Gastroesophageal sphincter (tissue), 4 donors: ENCODE data around the gene UMAD1. TPM values are rescaled to one million over a fixed set of nuclear protein-coding genes. Genes with fewer than 3 reads are reported as not detected.
A peak's percentile ranks its signal among the peaks of the same experiment; 100 is the strongest.

Source experiments
- ATAC-seq: fragments of 150-250 bp; one replicate; pipeline ENCODE4 v1.9.1; 2016; ENCODE audit warnings: mild to moderate bottlenecking, moderate library complexity
- H3K27ac ChIP-seq, 4 donors: fragments of 200-600 bp; sonication (generic) in 3 of 4; 1 replicate in 3 of 4; 2 replicates in 1 of 4; pipeline ENCODE4 v1.5.1; 2016 to 2019
- H3K27me3 ChIP-seq: fragments of 200-600 bp; sonication (generic); one replicate; pipeline ENCODE4 v1.5.1; 2019
- H3K36me3 ChIP-seq, 2 donors: fragments of 200-600 bp; sonication (generic); one replicate each; pipeline ENCODE4 v1.5.1; 2019; ENCODE audit warnings: control low read depth in 1 of 2
- H3K4me1 ChIP-seq, 3 donors: fragments of 200-600 bp; sonication (generic); 1 replicate in 2 of 3; 2 replicates in 1 of 3; pipeline ENCODE4 v1.5.1; 2016 to 2019; ENCODE audit warnings: control low read depth in 2 of 3
- H3K4me3 ChIP-seq, 2 donors: fragments of 200-600 bp; sonication (generic); one replicate each; pipeline ENCODE4 v1.5.1; 2019; ENCODE audit warnings: mild to moderate bottlenecking in 1 of 2, moderate library complexity in 1 of 2
- H3K9me3 ChIP-seq, 3 donors: fragments of 200-600 bp; sonication (generic); one replicate each; pipeline ENCODE4 v1.5.1; 2017 to 2019; ENCODE audit warnings: control low read depth in 2 of 3
- EP300 ChIP-seq: sonication (generic); formaldehyde crosslinking; IDR thresholded peaks from one replicate; pipeline ENCODE4 v1.6.1; 2017; ENCODE audit warnings: antibody characterized with exemption, mild to moderate bottlenecking
- POLR2A ChIP-seq, 2 donors: fragments of 450-650 bp; IDR thresholded peaks; one replicate each; pipeline ENCODE4 v1.6.1; 2017; ENCODE audit warnings: antibody characterized with exemption in 2 of 2, mild to moderate bottlenecking in 2 of 2, moderate library complexity in 1 of 2
- POLR2AphosphoS5 ChIP-seq: sonication (generic); formaldehyde crosslinking; IDR thresholded peaks from one replicate; pipeline ENCODE4 v1.6.1; 2017; ENCODE audit warnings: antibody characterized with exemption
- WGBS, 2 donors: methylation state at CpG; one replicate each; pipeline ENCODE4 v1.1.5; 2018; ENCODE audit warnings: low coverage in 1 of 2; 5-methylcytosine and 5-hydroxymethylcytosine counted together
- total RNA-seq, 4 donors: library from RNA; depleted of rRNA; stranded (reverse); fragments of >200 nt; gene quantifications; one replicate each; pipeline ENCODE4 v1.1.0, GENCODE V29; 2016
- TF ChIP-seq, protein P1 (sequence below), 4 experiments: fragments of 200-600 bp in 2 of 4; fragments of 450-650 bp in 2 of 4; sonication (generic) in 1 of 4; IDR thresholded peaks; one replicate each; pipeline ENCODE4 v1.5.1; 2017 to 2019; ENCODE audit warnings: antibody characterized with exemption in 4 of 4, mild to moderate bottlenecking in 2 of 4, moderate library complexity in 2 of 4

Gene UMAD1
- total RNA-seq, 4 donors from 2014 or later = 7.4 to 24.4 (median 15.9) TPM

DNA sequence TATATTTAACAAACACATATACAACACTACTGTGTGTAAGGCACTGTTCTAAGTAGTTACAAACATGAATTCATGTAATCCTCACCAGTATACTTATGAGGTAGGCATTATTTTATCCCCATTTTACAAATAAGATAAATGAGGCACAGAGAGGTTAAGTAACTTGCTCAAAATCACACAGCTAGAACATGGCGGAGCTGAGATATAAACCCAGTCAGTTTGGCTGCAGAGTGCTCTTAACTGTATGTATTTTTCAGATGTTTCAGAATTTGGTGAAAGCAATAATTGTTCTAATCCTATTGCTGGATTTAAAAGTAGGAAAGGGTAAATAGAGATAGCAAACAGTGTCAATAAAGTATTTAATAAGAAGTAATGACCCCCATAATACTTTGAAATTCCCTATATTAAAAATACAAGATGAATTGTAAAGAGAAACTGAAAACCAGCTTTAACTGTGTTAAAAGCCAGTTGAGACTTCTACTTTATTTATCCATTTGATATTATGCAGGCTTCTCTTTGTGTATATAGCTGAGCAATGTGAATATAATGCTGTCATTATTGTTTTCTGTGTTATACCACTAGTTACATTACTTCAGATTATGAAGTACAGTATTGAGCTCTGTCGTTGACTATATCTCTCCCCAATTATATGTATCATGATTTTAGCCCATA lies 110.2 kb downstream of the UMAD1 start:
- no peak overlapping the region for H3K27ac ChIP-seq
- WGBS, 2 donors = 57 to 60% methylated on average over 2 of the region's 2 CpGs
- no peaks in the 10 kb centered on the region for H3K36me3 ChIP-seq
- no peak for ATAC-seq
- H3K9me3 ChIP-seq = no peaks in the 10 kb centered on the region
- TF ChIP-seq EP300 = no peak
- TF ChIP-seq POLR2AphosphoS5 = no peak
- no peak for TF ChIP-seq POLR2A (IDR thresholded peaks at IDR 0.05)
- TF ChIP-seq, protein P1, sequence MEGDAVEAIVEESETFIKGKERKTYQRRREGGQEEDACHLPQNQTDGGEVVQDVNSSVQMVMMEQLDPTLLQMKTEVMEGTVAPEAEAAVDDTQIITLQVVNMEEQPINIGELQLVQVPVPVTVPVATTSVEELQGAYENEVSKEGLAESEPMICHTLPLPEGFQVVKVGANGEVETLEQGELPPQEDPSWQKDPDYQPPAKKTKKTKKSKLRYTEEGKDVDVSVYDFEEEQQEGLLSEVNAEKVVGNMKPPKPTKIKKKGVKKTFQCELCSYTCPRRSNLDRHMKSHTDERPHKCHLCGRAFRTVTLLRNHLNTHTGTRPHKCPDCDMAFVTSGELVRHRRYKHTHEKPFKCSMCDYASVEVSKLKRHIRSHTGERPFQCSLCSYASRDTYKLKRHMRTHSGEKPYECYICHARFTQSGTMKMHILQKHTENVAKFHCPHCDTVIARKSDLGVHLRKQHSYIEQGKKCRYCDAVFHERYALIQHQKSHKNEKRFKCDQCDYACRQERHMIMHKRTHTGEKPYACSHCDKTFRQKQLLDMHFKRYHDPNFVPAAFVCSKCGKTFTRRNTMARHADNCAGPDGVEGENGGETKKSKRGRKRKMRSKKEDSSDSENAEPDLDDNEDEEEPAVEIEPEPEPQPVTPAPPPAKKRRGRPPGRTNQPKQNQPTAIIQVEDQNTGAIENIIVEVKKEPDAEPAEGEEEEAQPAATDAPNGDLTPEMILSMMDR (IDR thresholded peaks at IDR 0.05) = no peak
- no peaks in the 10 kb centered on the region for H3K27me3 ChIP-seq
- H3K4me3 ChIP-seq = no peak overlapping the region
- peaks cover 0 to 16% (median 0%) of the 10 kb centered on the region in 3 donors for H3K4me1 ChIP-seq

GRCh38 chr7:7751243-7752092 lies 110.9 kb downstream of the UMAD1 start:
- no peak overlapping the region for H3K27ac ChIP-seq

DNA sequence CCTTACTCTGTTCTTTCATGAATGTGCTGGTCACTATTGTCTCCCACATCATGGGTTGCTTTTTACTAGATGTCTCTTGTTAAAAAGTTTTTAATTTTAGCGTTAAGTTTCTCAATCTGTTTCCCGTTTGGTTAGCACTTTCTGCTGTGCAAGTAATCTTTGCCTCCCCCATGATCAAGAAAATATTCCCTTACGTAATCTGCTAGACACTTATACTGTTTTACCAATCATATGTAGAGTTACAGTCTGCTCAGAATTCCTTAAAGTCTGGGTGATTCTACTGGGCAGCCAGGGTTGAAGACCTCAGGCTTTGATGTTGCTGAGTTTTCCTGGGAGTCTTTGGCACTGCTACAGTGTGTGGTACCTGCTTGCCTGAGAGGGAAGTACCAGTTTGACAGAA lies 116.0 kb downstream of the UMAD1 start:
- Histone ChIP-seq H3K27ac (no peak overlapping the region), H3K4me1 (peaks cover 0 to 1% (median 0%) of the 10 kb centered on the region in 3 donors), H3K9me3 (no peaks in the 10 kb centered on the region), H3K27me3 (no peaks in the 10 kb centered on the region), H3K4me3 (no peak overlapping the region), H3K36me3 (no peaks in the 10 kb centered on the region)
- TF ChIP-seq POLR2AphosphoS5 (no peak), POLR2A (IDR thresholded peaks at IDR 0.05) (no peak), EP300 (no peak)
- TF ChIP-seq, protein P1 (IDR thresholded peaks at IDR 0.05) = no peak
- 77 to 93% methylated on average over 2 to 3 of the region's 3 CpGs for WGBS, 2 donors
- no peak for ATAC-seq

More at GRCh38 chr7:7751243-7752092, 110.9 kb downstream of the UMAD1 start:
- Histone ChIP-seq H3K4me1 (peaks cover 0 to 9% (median 0%) of the 10 kb centered on the region in 3 donors), H3K9me3 (no peaks in the 10 kb centered on the region), H3K27me3 (no peaks in the 10 kb centered on the region), H3K36me3 (no peaks in the 10 kb centered on the region), H3K4me3 (no peak overlapping the region)
- WGBS, 2 donors = 91 to 93% methylated on average over 3 of the region's 3 CpGs
- no peak for ATAC-seq
- TF ChIP-seq EP300 = no peak

GRCh38 chr7:7757576-7757975 lies 117.0 kb downstream of the UMAD1 start:
- ATAC-seq = no peak
- H3K27ac ChIP-seq = no peak overlapping the region
- H3K27me3 ChIP-seq = no peaks in the 10 kb centered on the region
- no peak overlapping the region for H3K4me3 ChIP-seq
- TF ChIP-seq, protein P1 (IDR thresholded peaks at IDR 0.05) = no peak
- TF ChIP-seq EP300 = no peak
- no peak for TF ChIP-seq POLR2A (IDR thresholded peaks at IDR 0.05)
- no peak for TF ChIP-seq POLR2AphosphoS5
- H3K36me3 ChIP-seq = no peaks in the 10 kb centered on the region
- WGBS, 2 donors = 77 to 81% methylated on average over 4 of the region's 4 CpGs
- peaks cover 0 to 6% (median 2%) of the 10 kb centered on the region in 3 donors for H3K4me1 ChIP-seq
- no peaks in the 10 kb centered on the region for H3K9me3 ChIP-seq

DNA sequence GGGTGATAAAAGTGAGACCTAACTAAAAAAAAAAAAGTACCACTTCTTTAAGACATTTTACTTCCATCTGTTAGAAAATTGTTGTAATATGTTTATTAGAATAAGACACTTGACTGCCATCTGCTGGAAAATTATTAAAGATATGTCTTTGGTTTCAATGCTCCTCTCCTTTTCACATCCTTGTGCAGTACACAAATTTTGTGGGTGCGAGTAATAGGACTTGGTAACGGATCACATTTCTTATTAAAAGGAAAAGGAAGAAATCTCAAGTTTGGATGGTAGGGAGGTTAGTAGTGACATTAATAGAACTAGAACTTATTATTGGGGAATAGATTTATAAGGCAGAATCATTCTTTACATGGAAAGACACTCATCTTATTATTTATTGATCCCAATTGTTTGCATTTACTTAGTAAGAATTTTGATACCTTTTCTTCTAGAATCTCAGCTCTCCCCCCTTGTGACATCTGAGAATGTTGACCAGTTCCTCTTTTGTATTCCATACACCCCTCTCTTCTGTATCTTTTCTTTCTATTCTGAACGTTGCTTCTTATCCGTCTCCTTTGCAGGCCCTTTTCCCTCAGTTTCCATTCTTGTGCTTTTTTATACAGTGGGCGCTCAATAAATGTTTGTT lies 120.9 kb downstream of the UMAD1 start:
- ATAC-seq = peak; percentile 13
- Histone ChIP-seq H3K36me3 (no peaks in the 10 kb centered on the region), H3K27ac (peak overlapping the region in 3 of 4 donors; percentile 50 to 69 (median 61)), H3K9me3 (no peaks in the 10 kb centered on the region), H3K4me3 (peak overlapping the region; percentile 44 to 54), H3K4me1 (peaks cover 0 to 28% (median 2%) of the 10 kb centered on the region in 3 donors), H3K27me3 (no peaks in the 10 kb centered on the region)
- WGBS, 2 donors = 38 to 50% methylated on average over 5 of the region's 5 CpGs
- TF ChIP-seq POLR2AphosphoS5 (no peak), POLR2A (IDR thresholded peaks at IDR 0.05) (no peak), EP300 (no peak)
- TF ChIP-seq, protein P1 (IDR thresholded peaks at IDR 0.05) = peak in 3 of 4 experiments; percentile 32 to 37 (median 37)
